ENCODE results near the gene NAV1.

The NAV1 gene

GRCh38 chr1:201587729-201588128 is 48.8 kb downstream of the NAV1 start:
- no peak for ATAC-seq
- Mint-ChIP-seq H3K27ac (no peak overlapping the region), H3K36me3 (ENCODE audit: low read depth) (no peaks in the 10 kb centered on the region), H3K4me3 (no peak overlapping the region), H3K4me1 (no peaks in the 10 kb centered on the region), H3K9me3 (no peaks in the 10 kb centered on the region), H3K27me3 (no peaks in the 10 kb centered on the region)
- DNase-seq = no peak
